IMR-90 (cell line): ENCODE data around the gene CCDC137. TPM values are rescaled to one million over a fixed set of nuclear protein-coding genes. Genes with fewer than 3 reads are reported as not detected.

Experiments used
- ATAC-seq: fragments of 200-7000 bp; cut with Tn5 transposase; 2 replicates; pipeline ENCODE4 v1.9.1; 2020; ENCODE audit warnings: low read depth, mild to moderate bottlenecking, moderate library complexity
- BruUV-seq: library from RNA; stranded (reverse); fragments of 400-500 nt; replicated peaks from 2 replicates; lab custom pipeline; 2021; lab: Mats Ljungman, UMichigan
- CTCF ChIA-PET: fragments of 300-600 bp; formaldehyde crosslinking; extraction: SDS; loops from one replicate; lab custom pipeline; 2021; ENCODE audit warnings: antibody characterized with exemption; lab: Yijun Ruan, JAX
- POLR2A ChIA-PET: fragments of 300-600 bp; sonication (Branson Sonifier 250); formaldehyde crosslinking; loops from one replicate; lab custom pipeline; 2022; ENCODE audit warnings: antibody characterized with exemption; ENCODE audit not compliant: unreplicated experiment; lab: Charles Lee
- DNase-seq: peaks from one replicate; pipeline ENCODE4 v3.0.0; 2013
- H2AFZ ChIP-seq: replicated peaks from 2 replicates; pipeline ENCODE3; 2013; ENCODE audit warnings: low read length, mild to moderate bottlenecking; ENCODE audit not compliant: poor library complexity
- H2AK5ac ChIP-seq: 2 replicates; pipeline ENCODE4 v1.6.1; 2013; ENCODE audit warnings: low read depth, low read length, inconsistent platforms
- H2AK9ac ChIP-seq: replicated peaks from 2 replicates; pipeline ENCODE3; 2013; ENCODE audit warnings: mild to moderate bottlenecking, low read depth, low read length, moderate library complexity; ENCODE audit not compliant: poor library complexity
- H2BK120ac ChIP-seq: 2 replicates; pipeline ENCODE4 v1.6.1; 2013; ENCODE audit warnings: low read depth, low read length, inconsistent platforms
- H2BK15ac ChIP-seq: 3 replicates; pipeline ENCODE4 v1.6.1; 2013; ENCODE audit warnings: low read depth, low read length, inconsistent platforms
- H2BK20ac ChIP-seq: 2 replicates; pipeline ENCODE4 v1.6.1; 2013; ENCODE audit warnings: low read depth, mild to moderate bottlenecking, inconsistent platforms, low read length, moderate library complexity
- H2BK5ac ChIP-seq: 2 replicates; pipeline ENCODE4 v1.6.1; 2013; ENCODE audit warnings: mild to moderate bottlenecking, low read depth, low read length, inconsistent platforms; ENCODE audit not compliant: poor library complexity, severe bottlenecking
- H3K14ac ChIP-seq: replicated peaks from 2 replicates; pipeline ENCODE4 v1.6.1; 2013; ENCODE audit warnings: low read depth, low read length, inconsistent platforms
- H3K18ac ChIP-seq: 2 replicates; pipeline ENCODE4 v1.6.1; 2013; ENCODE audit warnings: low read depth, low read length, control low read depth
- H3K23ac ChIP-seq: 2 replicates; pipeline ENCODE4 v1.6.1; 2013; ENCODE audit warnings: low read depth, low read length, inconsistent platforms
- H3K27ac ChIP-seq: 2 replicates; pipeline ENCODE4 v1.5.1; 2013; ENCODE audit warnings: mild to moderate bottlenecking, control low read depth, low read length; ENCODE audit not compliant: insufficient read depth
- H3K27me3 ChIP-seq: 2 replicates; pipeline ENCODE4 v1.6.1; 2013; ENCODE audit warnings: low read length; ENCODE audit not compliant: control insufficient read depth, insufficient read depth
- H3K36me3 ChIP-seq: 2 replicates; pipeline ENCODE4 v1.6.1; 2013; ENCODE audit warnings: low read length, mixed read lengths; ENCODE audit not compliant: control insufficient read depth, insufficient read depth
- H3K4ac ChIP-seq: 2 replicates; pipeline ENCODE4 v1.6.1; 2013; ENCODE audit warnings: low read depth, low read length, inconsistent platforms
- H3K4me1 ChIP-seq: 2 replicates; pipeline ENCODE4 v1.6.1; 2013; ENCODE audit warnings: low read length, mixed read lengths; ENCODE audit not compliant: control insufficient read depth, insufficient read depth
- H3K4me2 ChIP-seq: 2 replicates; pipeline ENCODE4 v1.6.1; 2013; ENCODE audit warnings: low read depth, mild to moderate bottlenecking, control low read depth, low read length, moderate library complexity
- H3K4me3 ChIP-seq: 2 replicates; pipeline ENCODE4 v1.5.1; 2013; ENCODE audit warnings: low read depth, mild to moderate bottlenecking, control low read depth, low read length, moderate library complexity; ENCODE audit not compliant: insufficient read depth
- H3K56ac ChIP-seq: 2 replicates; pipeline ENCODE4 v1.6.1; 2013; ENCODE audit warnings: low read length, inconsistent platforms; ENCODE audit not compliant: insufficient read depth; ENCODE audit errors: extremely low read depth
- H3K79me1 ChIP-seq, 2 experiments: 2 replicates each; pipeline ENCODE4 v1.6.1; 2013; ENCODE audit warnings: low read length in 2 of 2, inconsistent platforms in 1 of 2, low read depth in 1 of 2
- H3K9ac ChIP-seq: 2 replicates; pipeline ENCODE4 v1.6.1; 2013; ENCODE audit warnings: low read depth, low read length, control low read depth
- H3K9me1 ChIP-seq: 2 replicates; pipeline ENCODE4 v1.6.1; 2013; ENCODE audit warnings: low read length, inconsistent platforms; ENCODE audit not compliant: insufficient read depth
- H3K9me3 ChIP-seq: 2 replicates; pipeline ENCODE4 v1.6.1; 2013; ENCODE audit warnings: low read length; ENCODE audit not compliant: control insufficient read depth, insufficient read depth
- H4K20me1 ChIP-seq: 2 replicates; pipeline ENCODE4 v1.6.1; 2013; ENCODE audit warnings: low read length, inconsistent platforms; ENCODE audit not compliant: insufficient read depth
- H4K5ac ChIP-seq: 2 replicates; pipeline ENCODE4 v1.6.1; 2013; ENCODE audit warnings: mild to moderate bottlenecking, low read depth, low read length, control low read depth
- H4K8ac ChIP-seq, 2 experiments: 2 replicates each; pipeline ENCODE4 v1.6.1; 2013; ENCODE audit warnings: low read depth in 2 of 2, low read length in 2 of 2, control low read depth in 1 of 2, inconsistent platforms in 1 of 2
- H4K91ac ChIP-seq: 2 replicates; pipeline ENCODE4 v1.6.1; 2013; ENCODE audit warnings: low read depth, low read length, inconsistent platforms; ENCODE audit not compliant: insufficient read depth
- BHLHE40 ChIP-seq: fragments of 150-350 bp; IDR thresholded peaks from 2 replicates; pipeline ENCODE4 v1.6.1; 2016; ENCODE audit warnings: mild to moderate bottlenecking, low read depth, low read length
- CEBPB ChIP-seq: IDR thresholded peaks from 2 replicates; pipeline ENCODE4 v1.6.1; 2012; ENCODE audit warnings: low read depth, low read length, improper control_type of control experiment
- CHD1 ChIP-seq: IDR thresholded peaks from 2 replicates; pipeline ENCODE4 v1.6.1; 2012; ENCODE audit warnings: low read depth, low read length, improper control_type of control experiment
- CTCF ChIP-seq: conservative IDR thresholded peaks from 2 replicates; pipeline ENCODE4 v1.5.1; 2012; ENCODE audit warnings: mild to moderate bottlenecking, low read depth, low read length, improper control_type of control experiment
- ELK1 ChIP-seq: fragments of 150-350 bp; IDR thresholded peaks from 2 replicates; pipeline ENCODE4 v1.6.1; 2016; ENCODE audit warnings: low read depth, mild to moderate bottlenecking, low read length, moderate library complexity, borderline replicate concordance
- FOS ChIP-seq: fragments of 150-350 bp; IDR thresholded peaks from 2 replicates; pipeline ENCODE4 v1.6.1; 2016; ENCODE audit warnings: low read depth, low read length
- MAFK ChIP-seq: IDR thresholded peaks from 2 replicates; pipeline ENCODE4 v1.6.1; 2012; ENCODE audit warnings: low read depth, low read length, improper control_type of control experiment
- MAZ ChIP-seq: IDR thresholded peaks from 2 replicates; pipeline ENCODE4 v1.6.1; 2012; ENCODE audit warnings: low read depth, mild to moderate bottlenecking, low read length, improper control_type of control experiment, moderate library complexity, borderline replicate concordance
- MXI1 ChIP-seq: IDR thresholded peaks from 2 replicates; pipeline ENCODE4 v1.6.1; 2012; ENCODE audit warnings: low read depth, mild to moderate bottlenecking, low read length, moderate library complexity, borderline replicate concordance
- NFE2L2 ChIP-seq: fragments of 150-350 bp; IDR thresholded peaks from 2 replicates; pipeline ENCODE4 v1.6.1; 2016; ENCODE audit warnings: low read depth, mild to moderate bottlenecking, low read length
- RAD21 ChIP-seq: IDR thresholded peaks from 2 replicates; pipeline ENCODE4 v1.6.1; 2012; ENCODE audit warnings: low read length, improper control_type of control experiment
- RCOR1 ChIP-seq: IDR thresholded peaks from 2 replicates; pipeline ENCODE4 v1.6.1; 2012; ENCODE audit warnings: mild to moderate bottlenecking, low read length, improper control_type of control experiment; ENCODE audit not compliant: insufficient replicate concordance
- RFX5 ChIP-seq: IDR thresholded peaks from 2 replicates; pipeline ENCODE4 v1.8.0; 2012; ENCODE audit warnings: low read depth, mild to moderate bottlenecking, low read length, moderate library complexity
- SMC3 ChIP-seq: fragments of 150-350 bp; IDR thresholded peaks from 2 replicates; pipeline ENCODE4 v1.6.1; 2016; ENCODE audit warnings: low read depth, mild to moderate bottlenecking, antibody characterized with exemption, low read length, moderate library complexity
- WGBS, 2 experiments: methylation state at CpG; one replicate each; pipeline versions ENCODE4 v1.1.5 to v1.1.7; 2013; ENCODE audit warnings: missing lambda C conversion rate in 2 of 2; ENCODE audit not compliant: insufficient read length in 1 of 2; ENCODE audit errors: extremely low coverage in 2 of 2; 5-methylcytosine and 5-hydroxymethylcytosine counted together
- dilution Hi-C: fragments of 300-500 bp; cut with HindIII; formaldehyde crosslinking; loops from one replicate; pipeline ENCODE4 v1.14.3; 2018; ENCODE audit warnings: low sequenced_read_pairs; ENCODE audit not compliant: unreplicated experiment
- in situ Hi-C: fragments of 300-500 bp; cut with MboI; formaldehyde crosslinking; loops from 3 replicates; pipeline ENCODE4 v1.14.3; 2019; ENCODE audit warnings: low sequenced_read_pairs, inconsistent platforms, mixed read lengths
- intact Hi-C: fragments of 100-400 bp; cut with micrococcal nuclease; formaldehyde crosslinking; loops from 2 replicates; pipeline ENCODE4 v1.10.0; 2022
- polyA plus RNA-seq, 3 experiments: library from polyadenylated mRNA; depleted of rRNA; stranded (reverse); fragments of >200 nt; gene quantifications; 2 replicates each; pipeline ENCODE4 v1.2.3, GENCODE V29; 2012; ENCODE audit warnings: low replicate concordance in 1 of 3
- total RNA-seq: library from RNA; depleted of rRNA; stranded (reverse); fragments of >200 nt; gene quantifications from 2 replicates; pipeline ENCODE4 v1.2.3, GENCODE V29; 2012

Gene CCDC137
- total and polyA plus RNA-seq, 2 of the 4 experiments (the other 2 are of a cell fraction), result 7.5 to 18.4 TPM

- Histone ChIP-seq H4K5ac (no peak overlapping the region), H4K91ac (no peak overlapping the region), H3K27ac (no peak overlapping the region), H3K23ac (no peak overlapping the region), H3K56ac (no peak overlapping the region), H3K9me3 (no peaks in the 10 kb centered on the region), H2BK120ac (no peak overlapping the region), H3K9ac (no peak overlapping the region), H3K14ac (no peak overlapping the region), H3K18ac (no peak overlapping the region), H2BK5ac (no peak overlapping the region), H4K8ac (no peak overlapping the region), H2BK15ac (no peak overlapping the region), H3K9me1 (no peaks in the 10 kb centered on the region), H2AFZ (no peak overlapping the region), H3K36me3 (peaks cover 2% of the 10 kb centered on the region; the same call in 1 of the 2 replicates), H3K4me3 (no peak overlapping the region), H3K4ac (no peak overlapping the region), H2AK5ac (no peak overlapping the region), H2AK9ac (no peak overlapping the region), H3K27me3 (no peaks in the 10 kb centered on the region), H4K20me1 (no peaks in the 10 kb centered on the region), H3K79me1 (peaks cover 0 to 3% of the 10 kb centered on the region in 2 experiments; a peak in 1 of 4 replicates), H3K4me2 (no peak overlapping the region), H2BK20ac (no peak overlapping the region), H3K4me1 (no peaks in the 10 kb centered on the region)
- 94% methylated on average over 19 of the region's 33 CpGs; no CpG with 5 or more reads in 1 of the 2 experiments for WGBS, 2 experiments
- ATAC-seq (no peak), DNase-seq (no peak)
- BruUV-seq, result no TSS peak
- in situ Hi-C loops, result no loop called here
- intact Hi-C loops, result no loop called here
- dilution Hi-C loops, result no loop called here
- ChIA-PET POLR2A (interaction anchor here (0.7 kb wide), 1 partner anchor 219 kb away, joined by 4 read pairs; no protein-coding TSS in a partner anchor), CTCF (no interaction called here)
- no peak for TF ChIP-seq CHD1
- no peak for TF ChIP-seq RCOR1
- TF ChIP-seq SMC3, result no peak
- no peak for TF ChIP-seq MAFK
- no peak for TF ChIP-seq CTCF
- no peak for TF ChIP-seq NFE2L2
- no peak for TF ChIP-seq ELK1
- no peak for TF ChIP-seq RAD21
- TF ChIP-seq BHLHE40, result no peak
- TF ChIP-seq RFX5, result no peak
- no peak for TF ChIP-seq MXI1
- no peak for TF ChIP-seq CEBPB
- no peak for TF ChIP-seq FOS
- no peak for TF ChIP-seq MAZ
These were observed 53.1 kb downstream of the CCDC137 start for GRCh38 chr17:81719410-81720266.
